Epithelial cell of esophagus (primary cell): ENCODE data around the gene EHHADH.

ENCODE experiments used
- DNase-seq: peaks from one replicate; pipeline ENCODE4 v3.0.0; 2010; ENCODE audit warnings: low read depth
- H3K4me3 ChIP-seq: 2 replicates; pipeline ENCODE4 v1.5.1; 2011; ENCODE audit warnings: mild to moderate bottlenecking, low read length, control low read depth
- TF ChIP-seq, protein P1 (sequence below): IDR thresholded peaks from 2 replicates; pipeline ENCODE4 v1.5.1; 2011; ENCODE audit warnings: low read depth, mild to moderate bottlenecking, low read length, control low read depth, inconsistent platforms; ENCODE audit not compliant: insufficient read depth; ENCODE audit errors: missing control alignments

Gene EHHADH

DNA sequence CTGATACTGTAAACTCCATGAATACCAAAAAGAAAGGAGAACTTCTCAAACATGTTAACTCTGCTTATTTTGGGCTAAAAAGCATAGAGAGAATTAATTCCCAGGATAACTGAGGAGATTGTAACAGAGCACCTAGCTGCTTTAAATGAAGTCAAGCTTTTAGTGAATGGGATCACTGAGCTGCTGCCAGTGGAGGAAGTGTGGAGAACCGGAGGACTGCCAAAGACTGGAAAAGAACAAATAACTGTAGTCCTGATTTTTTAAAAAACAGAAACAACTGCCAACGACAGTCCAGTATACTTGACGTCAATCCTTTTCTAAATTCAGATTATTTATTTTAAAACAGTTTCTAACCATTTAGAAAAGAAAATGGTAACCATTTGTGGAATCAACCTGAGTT, 104.3 kb downstream of the EHHADH start:
- no peak for DNase-seq
- no peak overlapping the region for H3K4me3 ChIP-seq
- TF ChIP-seq, protein P1, sequence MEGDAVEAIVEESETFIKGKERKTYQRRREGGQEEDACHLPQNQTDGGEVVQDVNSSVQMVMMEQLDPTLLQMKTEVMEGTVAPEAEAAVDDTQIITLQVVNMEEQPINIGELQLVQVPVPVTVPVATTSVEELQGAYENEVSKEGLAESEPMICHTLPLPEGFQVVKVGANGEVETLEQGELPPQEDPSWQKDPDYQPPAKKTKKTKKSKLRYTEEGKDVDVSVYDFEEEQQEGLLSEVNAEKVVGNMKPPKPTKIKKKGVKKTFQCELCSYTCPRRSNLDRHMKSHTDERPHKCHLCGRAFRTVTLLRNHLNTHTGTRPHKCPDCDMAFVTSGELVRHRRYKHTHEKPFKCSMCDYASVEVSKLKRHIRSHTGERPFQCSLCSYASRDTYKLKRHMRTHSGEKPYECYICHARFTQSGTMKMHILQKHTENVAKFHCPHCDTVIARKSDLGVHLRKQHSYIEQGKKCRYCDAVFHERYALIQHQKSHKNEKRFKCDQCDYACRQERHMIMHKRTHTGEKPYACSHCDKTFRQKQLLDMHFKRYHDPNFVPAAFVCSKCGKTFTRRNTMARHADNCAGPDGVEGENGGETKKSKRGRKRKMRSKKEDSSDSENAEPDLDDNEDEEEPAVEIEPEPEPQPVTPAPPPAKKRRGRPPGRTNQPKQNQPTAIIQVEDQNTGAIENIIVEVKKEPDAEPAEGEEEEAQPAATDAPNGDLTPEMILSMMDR = no peak

DNA sequence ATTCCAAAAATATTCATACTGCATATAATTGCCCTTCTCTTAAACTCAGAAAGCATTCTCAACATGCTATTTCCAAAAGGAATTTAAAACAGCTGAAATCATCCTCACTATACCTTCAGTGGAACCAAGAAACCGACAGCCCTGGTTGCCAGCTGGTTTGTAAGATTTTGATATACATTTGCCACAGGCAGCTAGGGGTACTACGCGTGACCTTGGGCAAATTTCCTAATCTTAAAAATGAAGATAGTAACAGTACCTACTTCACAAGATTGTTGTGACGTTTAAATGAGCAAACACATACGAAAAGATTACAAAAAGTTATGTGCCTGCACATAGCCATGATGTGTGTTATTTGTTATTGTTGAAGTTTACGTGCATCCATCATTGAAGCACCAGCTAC, 108.3 kb downstream of the EHHADH start:
- no peak overlapping the region for H3K4me3 ChIP-seq
- TF ChIP-seq, protein P1 = no peak
- DNase-seq = no peak

DNA sequence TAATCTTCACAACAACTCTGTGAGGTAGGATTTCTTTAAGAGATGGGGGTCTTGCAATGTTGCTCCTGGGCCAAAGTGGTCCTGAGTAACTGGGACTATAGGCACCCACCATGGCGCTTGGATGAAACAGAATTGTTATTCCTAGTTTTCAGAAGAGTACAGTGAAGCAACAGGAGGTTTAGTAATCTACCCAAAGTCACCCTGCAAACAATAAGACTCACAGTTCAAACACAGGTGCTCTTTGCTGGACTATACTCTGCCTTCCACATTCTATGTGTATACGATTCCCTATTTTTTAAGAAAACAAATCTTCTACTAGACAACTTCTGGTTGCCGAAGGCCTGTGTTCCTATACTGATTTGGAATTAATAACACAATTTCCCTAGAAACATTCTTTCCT, 109.1 kb downstream of the EHHADH start:
- TF ChIP-seq, protein P1 = no peak
- DNase-seq = no peak
- no peak overlapping the region for H3K4me3 ChIP-seq
